DOHH2 (cell line): ENCODE measurements around the gene HIC1.

Experiments
- H3F3A ChIP-seq: fragments of 200-600 bp; sonication (generic), shearing (Covaris generic); 2 replicates; pipeline ENCODE4 v1.6.0; 2016; ENCODE audit warnings: antibody characterized with exemption, mild to moderate bottlenecking; ENCODE audit not compliant: control insufficient read depth, insufficient read depth
- H3K27ac ChIP-seq: fragments of 200-600 bp; sonication (generic); 2 replicates; pipeline ENCODE4 v1.5.1; 2014; ENCODE audit warnings: low read depth, mild to moderate bottlenecking, low read length, moderate library complexity
- H3K27me3 ChIP-seq: fragments of 200-600 bp; sonication (generic); 2 replicates; pipeline ENCODE4 v1.6.1; 2014; ENCODE audit warnings: mild to moderate bottlenecking, low read length, mixed read lengths; ENCODE audit not compliant: control insufficient read depth
- H3K36me3 ChIP-seq: fragments of 200-600 bp; sonication (generic); 2 replicates; pipeline ENCODE4 v1.6.1; 2014; ENCODE audit warnings: mild to moderate bottlenecking, low read length, moderate library complexity, mixed read lengths; ENCODE audit not compliant: control insufficient read depth
- H3K4me1 ChIP-seq: fragments of 200-600 bp; sonication (generic); 2 replicates; pipeline ENCODE4 v1.6.1; 2014; ENCODE audit warnings: mild to moderate bottlenecking, low read length, mixed read lengths; ENCODE audit not compliant: control insufficient read depth
- H3K4me2 ChIP-seq: fragments of 200-600 bp; sonication (generic); 2 replicates; pipeline ENCODE4 v1.6.0; 2014; ENCODE audit warnings: mild to moderate bottlenecking, low read length, moderate library complexity
- H3K4me3 ChIP-seq: fragments of 200-600 bp; sonication (generic); 2 replicates; pipeline ENCODE4 v1.5.1; 2014; ENCODE audit warnings: mild to moderate bottlenecking, low read length, mixed read lengths
- H3K79me2 ChIP-seq: fragments of 200-600 bp; sonication (generic); 2 replicates; pipeline ENCODE4 v1.6.1; 2014; ENCODE audit warnings: mild to moderate bottlenecking, low read length, mixed read lengths; ENCODE audit not compliant: control insufficient read depth
- H3K9me2 ChIP-seq: fragments of 200-600 bp; sonication (generic); replicated peaks from 2 replicates; pipeline ENCODE4 v1.6.1; 2014; ENCODE audit warnings: mild to moderate bottlenecking, low read length, mixed read lengths; ENCODE audit not compliant: control insufficient read depth
- H3K9me3 ChIP-seq: fragments of 200-600 bp; sonication (generic); 2 replicates; pipeline ENCODE4 v1.6.1; 2014; ENCODE audit warnings: antibody characterized with exemption, low read length, mixed read lengths; ENCODE audit not compliant: control insufficient read depth, insufficient read depth
- H4K20me1 ChIP-seq: fragments of 200-600 bp; sonication (generic); 2 replicates; pipeline ENCODE4 v1.6.0; 2014; ENCODE audit warnings: low read depth, mild to moderate bottlenecking, antibody characterized with exemption, low read length, moderate library complexity; ENCODE audit not compliant: control insufficient read depth, insufficient read depth
- CTCF ChIP-seq: fragments of 200-600 bp; sonication (generic); IDR thresholded peaks from one replicate; pipeline ENCODE4 v1.5.1; 2014; ENCODE audit warnings: antibody characterized with exemption, mild to moderate bottlenecking, low read depth, low read length; ENCODE audit not compliant: poor library complexity, severe bottlenecking
- EZH2phosphoT487 ChIP-seq: fragments of 200-600 bp; sonication (generic); IDR thresholded peaks from 2 replicates; pipeline ENCODE4 v1.6.1; 2017; ENCODE audit warnings: borderline replicate concordance, mild to moderate bottlenecking, antibody characterized with exemption, low read length, moderate library complexity, mixed read lengths

Gene HIC1, protein sequence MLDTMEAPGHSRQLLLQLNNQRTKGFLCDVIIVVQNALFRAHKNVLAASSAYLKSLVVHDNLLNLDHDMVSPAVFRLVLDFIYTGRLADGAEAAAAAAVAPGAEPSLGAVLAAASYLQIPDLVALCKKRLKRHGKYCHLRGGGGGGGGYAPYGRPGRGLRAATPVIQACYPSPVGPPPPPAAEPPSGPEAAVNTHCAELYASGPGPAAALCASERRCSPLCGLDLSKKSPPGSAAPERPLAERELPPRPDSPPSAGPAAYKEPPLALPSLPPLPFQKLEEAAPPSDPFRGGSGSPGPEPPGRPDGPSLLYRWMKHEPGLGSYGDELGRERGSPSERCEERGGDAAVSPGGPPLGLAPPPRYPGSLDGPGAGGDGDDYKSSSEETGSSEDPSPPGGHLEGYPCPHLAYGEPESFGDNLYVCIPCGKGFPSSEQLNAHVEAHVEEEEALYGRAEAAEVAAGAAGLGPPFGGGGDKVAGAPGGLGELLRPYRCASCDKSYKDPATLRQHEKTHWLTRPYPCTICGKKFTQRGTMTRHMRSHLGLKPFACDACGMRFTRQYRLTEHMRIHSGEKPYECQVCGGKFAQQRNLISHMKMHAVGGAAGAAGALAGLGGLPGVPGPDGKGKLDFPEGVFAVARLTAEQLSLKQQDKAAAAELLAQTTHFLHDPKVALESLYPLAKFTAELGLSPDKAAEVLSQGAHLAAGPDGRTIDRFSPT

DNA sequence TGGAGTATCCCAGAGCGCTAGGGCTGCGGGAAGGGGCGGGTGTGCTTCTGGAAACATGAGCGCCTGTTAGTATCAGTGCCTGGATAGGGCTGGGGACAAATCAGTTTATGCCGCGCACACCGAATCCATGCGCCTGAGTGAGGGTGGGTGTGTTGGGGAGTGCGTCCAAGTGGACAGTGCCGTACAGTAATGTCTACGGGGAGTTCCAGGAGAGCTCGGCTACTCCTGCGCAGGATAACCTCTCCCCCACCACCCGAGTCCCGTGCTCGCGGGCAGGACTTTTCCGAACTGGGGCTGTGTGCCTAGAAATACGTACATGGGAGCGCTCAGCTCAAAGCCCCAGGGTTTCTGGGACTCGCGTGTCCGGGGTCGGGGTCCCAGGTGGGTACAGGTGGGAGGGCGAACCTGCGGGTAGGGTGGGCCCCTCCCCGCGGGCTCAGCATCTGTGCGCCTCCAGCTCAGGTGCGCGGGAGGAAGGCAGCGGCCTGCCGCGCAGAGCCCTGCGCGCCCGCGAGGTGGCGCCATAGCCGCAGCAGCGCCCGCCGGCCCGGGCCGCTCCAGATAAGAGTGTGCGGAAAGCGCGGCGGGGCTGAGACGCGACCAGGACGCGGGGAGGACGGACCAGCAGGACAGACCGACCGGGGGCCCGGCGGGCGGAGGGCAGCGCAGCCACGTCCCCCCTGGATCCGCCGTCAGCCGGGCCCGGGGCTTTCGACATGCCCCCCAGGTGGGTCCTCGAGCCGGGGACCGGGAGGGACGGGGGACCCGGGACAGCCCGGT lies at the start of gene HIC1:
Gene HIC1, plus strand, starts transcription at position 592 of the 780 bp plus-strand sequence. CDS start 1,588 bp downstream, outside the sequence.
- H3K27me3 ChIP-seq = peaks cover 83% of the 10 kb centered on the region
- no peaks in the 10 kb centered on the region for H3K9me2 ChIP-seq
- no peaks in the 10 kb centered on the region for H3K79me2 ChIP-seq
- peaks cover 9% of the 10 kb centered on the region for H4K20me1 ChIP-seq
- no peak within 1 kb of the TSS for H3K27ac ChIP-seq
- TF ChIP-seq EZH2phosphoT487 = no peak
- TF ChIP-seq CTCF = peak; percentile 84
- H3K4me2 ChIP-seq = peak within 1 kb of the TSS; percentile 96
- peak within 1 kb of the TSS; percentile 75 for H3K4me3 ChIP-seq
- H3K36me3 ChIP-seq = no peaks in the 10 kb centered on the region
- peaks cover 63% of the 10 kb centered on the region for H3K4me1 ChIP-seq
- peaks cover 6% of the 10 kb centered on the region for H3F3A ChIP-seq
- H3K9me3 ChIP-seq = no peaks in the 10 kb centered on the region

- Histone ChIP-seq H3K4me3 (no peak overlapping the region), H3K27ac (no peak overlapping the region), H3K4me1 (no peaks in the 10 kb centered on the region), H3F3A (no peaks in the 10 kb centered on the region), H3K27me3 (0 out of 2 replicates have a peak, but pooled peaks cover 5% of the 10 kb centered on the region), H3K4me2 (no peak overlapping the region), H3K9me2 (no peaks in the 10 kb centered on the region), H3K36me3 (no peaks in the 10 kb centered on the region), H3K79me2 (no peaks in the 10 kb centered on the region), H3K9me3 (no peaks in the 10 kb centered on the region), H4K20me1 (no peaks in the 10 kb centered on the region)
- TF ChIP-seq EZH2phosphoT487 (no peak), CTCF (no peak)
These were observed 46.4 kb upstream of the HIC1 start for GRCh38 chr17:2008332-2009126.

GRCh38 chr17:2009737-2010136 lies 45.2 kb upstream of the HIC1 start:
- Histone ChIP-seq H3K4me3 (no peak overlapping the region), H3K9me3 (no peaks in the 10 kb centered on the region), H3K27ac (no peak overlapping the region), H3K36me3 (no peaks in the 10 kb centered on the region), H4K20me1 (no peaks in the 10 kb centered on the region), H3F3A (no peaks in the 10 kb centered on the region), H3K9me2 (no peaks in the 10 kb centered on the region), H3K27me3 (0 out of 2 replicates have a peak, but pooled peaks cover 5% of the 10 kb centered on the region), H3K4me1 (no peaks in the 10 kb centered on the region), H3K4me2 (no peak overlapping the region), H3K79me2 (no peaks in the 10 kb centered on the region)
- no peak for TF ChIP-seq EZH2phosphoT487
- TF ChIP-seq CTCF = no peak
